NCI-H1092 (cell line): Measurements from ENCODE around the gene OR13D1.
"Not testable (repeated sequence)": the region's sequence is repeated elsewhere in the genome, so short reads cannot be mapped to it uniquely, and the experiment has no call there.

ENCODE experiments used
- DNase-seq: peaks from one replicate; lab custom pipeline; 2025; lab: John Stamatoyannopoulos, UW

OR13D1 gene, protein sequence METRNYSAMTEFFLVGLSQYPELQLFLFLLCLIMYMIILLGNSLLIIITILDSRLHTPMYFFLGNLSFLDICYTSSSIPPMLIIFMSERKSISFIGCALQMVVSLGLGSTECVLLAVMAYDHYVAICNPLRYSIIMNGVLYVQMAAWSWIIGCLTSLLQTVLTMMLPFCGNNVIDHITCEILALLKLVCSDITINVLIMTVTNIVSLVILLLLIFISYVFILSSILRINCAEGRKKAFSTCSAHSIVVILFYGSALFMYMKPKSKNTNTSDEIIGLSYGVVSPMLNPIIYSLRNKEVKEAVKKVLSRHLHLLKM

DNA sequence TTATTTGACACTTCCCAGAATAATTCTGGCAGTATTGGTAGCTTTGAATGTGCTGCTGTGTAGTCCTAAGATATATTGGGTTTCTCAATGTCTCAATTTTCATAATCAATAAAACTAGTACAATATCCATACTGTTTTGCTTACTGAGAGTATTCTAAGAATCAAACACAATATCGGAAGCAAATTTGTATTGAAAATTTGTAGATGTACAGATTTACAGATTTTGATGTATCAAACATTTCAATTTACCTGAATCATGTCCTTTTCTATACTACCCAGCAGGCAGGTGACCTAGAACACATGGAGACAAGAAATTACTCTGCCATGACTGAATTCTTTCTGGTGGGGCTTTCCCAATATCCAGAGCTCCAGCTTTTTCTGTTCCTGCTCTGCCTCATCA lies at the start of gene OR13D1:
Gene OR13D1 (plus strand): TSS at position 301 of the 400 bp plus-strand sequence. CDS start 0 bp downstream, at position 301.
- no peak for DNase-seq

DNA sequence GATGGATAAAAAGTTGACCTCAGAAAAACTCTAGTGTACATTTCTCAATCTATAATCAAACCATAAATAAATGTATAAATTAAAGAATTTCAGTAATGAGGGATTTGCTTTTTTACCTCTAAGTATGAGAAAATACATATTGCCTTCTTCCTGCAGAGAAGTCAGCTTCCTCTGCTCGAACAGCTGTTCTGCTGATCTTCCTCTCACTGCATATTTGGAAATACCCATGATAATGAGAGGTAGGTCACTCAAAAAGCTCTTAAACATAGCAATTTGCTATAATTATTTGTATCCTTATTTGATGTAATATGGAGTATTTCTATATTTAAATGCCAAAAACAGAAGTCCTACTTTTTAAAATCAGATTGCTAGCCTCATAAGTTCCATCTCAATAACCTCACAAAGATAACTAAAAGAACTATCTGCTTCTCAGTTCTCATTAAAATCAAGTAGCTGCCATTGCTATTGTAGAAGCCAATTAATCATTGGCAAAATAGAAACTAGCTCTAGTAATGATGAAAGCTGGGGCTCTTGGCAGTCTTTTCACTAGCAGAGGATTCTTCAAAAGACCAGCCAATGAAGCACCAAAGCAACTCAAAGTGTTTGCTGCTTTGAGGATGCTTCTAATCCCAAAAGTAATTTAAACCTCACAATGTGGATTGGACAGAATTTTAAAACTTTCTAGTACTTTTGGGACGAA lies 35.7 kb upstream of the OR13D1 start:
- DNase-seq = no peak

DNA sequence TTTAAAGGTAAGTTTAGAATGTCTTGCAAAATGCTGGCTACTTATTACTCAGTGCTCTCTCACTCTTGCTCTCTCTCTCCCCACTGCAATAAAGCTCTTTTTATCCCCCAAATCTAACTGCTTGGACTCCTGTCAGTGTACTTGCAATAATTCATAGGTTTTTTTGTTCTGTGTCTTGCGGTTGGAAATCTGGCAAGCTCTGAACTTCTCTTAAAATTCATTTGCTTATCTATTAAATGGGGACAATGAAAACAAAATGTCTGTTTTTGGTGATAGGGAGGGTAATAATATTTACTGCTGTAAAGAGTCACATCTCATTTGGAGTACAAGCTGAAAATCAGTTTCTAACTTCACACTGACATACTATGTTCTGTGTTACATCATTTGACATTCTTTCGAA lies 18.7 kb upstream of the OR13D1 start:
- DNase-seq = no peak

DNA sequence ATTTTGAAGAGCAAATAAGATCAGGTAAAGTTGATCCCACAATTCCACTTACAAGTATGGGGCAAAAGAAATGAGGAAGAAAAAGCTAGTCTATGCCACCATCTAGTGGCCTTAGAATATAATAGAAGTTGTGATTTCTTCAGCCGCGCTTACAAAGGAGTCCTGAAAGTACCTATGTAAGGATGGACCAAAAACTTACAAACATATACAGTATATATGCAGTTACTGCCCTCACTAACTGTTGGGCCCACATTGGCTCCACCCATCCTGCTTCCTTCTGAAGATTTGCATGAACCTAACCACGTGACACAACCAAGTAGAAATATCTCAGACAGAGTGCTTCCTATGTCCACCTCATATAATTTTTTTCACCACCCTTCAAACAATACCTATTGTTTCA lies 11.7 kb upstream of the OR13D1 start:
- DNase-seq = peak; percentile 47

DNA sequence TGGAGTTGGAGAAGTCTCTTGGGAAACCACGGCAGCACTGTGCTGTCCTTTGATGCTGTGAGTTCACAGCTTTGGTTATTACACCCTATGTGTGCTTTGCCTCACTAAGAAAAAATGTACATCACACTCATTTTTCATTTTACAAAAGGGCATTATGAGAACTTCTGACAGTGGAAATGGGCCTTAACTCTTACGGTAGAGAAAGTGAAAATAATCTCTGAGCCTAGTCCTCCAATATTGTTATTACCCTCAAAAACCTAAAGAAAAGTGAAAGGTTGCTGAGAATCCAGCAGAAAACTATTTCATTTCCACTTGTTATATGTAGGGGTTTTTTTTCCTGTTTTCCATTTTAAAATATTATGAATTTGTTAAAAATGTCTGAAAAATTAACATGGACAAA lies 8.2 kb upstream of the OR13D1 start:
- DNase-seq = no peak

DNA sequence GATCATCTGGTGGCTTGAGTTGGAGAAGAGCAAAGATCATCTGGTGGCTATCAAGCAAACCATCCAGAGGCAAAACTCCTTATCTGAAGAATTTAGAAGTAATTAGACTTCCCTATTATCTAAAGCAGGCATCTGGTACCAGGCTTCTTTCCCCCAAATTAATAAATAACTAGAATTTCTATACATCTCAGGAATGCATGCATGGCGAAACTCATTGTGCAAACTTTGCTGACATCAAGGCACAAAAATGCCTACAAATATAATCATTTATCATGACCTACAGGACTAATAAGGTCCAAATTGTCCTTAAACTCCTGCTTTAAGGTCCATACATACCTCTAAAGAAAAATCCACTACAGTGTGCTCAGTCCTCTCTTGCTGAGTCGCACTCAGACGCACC lies 6.0 kb downstream of the OR13D1 start:
- DNase-seq = no peak

DNA sequence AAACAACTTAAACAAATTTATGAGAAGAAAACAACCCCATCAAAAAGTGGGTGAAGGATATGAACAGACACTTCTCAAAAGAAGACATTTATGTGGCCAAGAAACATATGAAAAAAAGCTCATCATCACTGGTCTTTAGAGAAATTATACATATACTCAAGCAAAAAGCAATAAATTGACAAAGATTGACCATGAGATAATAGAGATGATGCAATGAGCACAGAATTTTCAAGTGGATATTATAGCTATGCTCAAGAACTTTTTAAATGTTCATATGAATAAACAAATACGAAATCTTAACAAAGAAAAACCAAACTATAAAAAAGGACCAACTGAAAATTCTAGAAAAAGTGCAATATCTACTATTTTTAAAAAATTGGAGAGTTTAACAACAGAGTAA lies 14.4 kb downstream of the OR13D1 start:
- not testable (repeated sequence) for DNase-seq

DNA sequence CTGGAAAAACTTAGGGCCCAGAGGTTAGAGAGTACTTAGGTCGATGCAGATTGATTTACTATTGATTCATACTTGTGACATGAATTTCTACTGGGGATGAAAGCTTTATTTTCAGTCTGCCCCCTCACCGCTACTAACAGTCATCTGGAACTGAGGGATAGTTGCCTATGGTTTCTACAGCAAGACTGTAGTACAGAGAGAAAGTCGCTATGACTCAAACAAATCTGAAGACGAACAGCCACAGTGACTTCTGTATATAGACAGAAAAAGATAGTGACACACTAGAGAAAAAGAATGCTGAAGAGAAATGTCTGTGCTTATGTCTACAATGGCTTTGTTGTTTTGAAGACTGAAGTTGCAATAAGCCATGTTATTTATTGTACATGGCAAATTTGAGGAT lies 17.3 kb downstream of the OR13D1 start:
- DNase-seq = no peak

DNA sequence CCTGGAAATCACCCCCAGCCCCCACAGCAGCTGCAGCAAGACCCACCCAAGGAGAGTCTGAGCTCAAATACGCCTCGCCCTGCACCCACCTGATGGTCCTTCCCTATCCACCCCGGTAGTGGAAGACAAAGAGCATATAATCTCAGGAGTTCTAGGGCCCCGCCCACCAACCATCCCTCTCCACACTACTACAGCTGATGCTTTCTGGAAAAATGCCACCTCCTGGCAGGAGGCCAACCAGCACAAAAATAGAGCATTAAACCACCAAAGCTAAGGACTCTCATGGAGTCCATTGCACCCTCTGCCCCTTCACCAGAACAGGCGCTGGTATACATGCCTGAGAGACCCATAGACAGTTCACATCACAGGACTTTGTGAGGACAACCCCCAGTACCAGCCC lies 30.7 kb downstream of the OR13D1 start:
- DNase-seq = peak; percentile 28

DNA sequence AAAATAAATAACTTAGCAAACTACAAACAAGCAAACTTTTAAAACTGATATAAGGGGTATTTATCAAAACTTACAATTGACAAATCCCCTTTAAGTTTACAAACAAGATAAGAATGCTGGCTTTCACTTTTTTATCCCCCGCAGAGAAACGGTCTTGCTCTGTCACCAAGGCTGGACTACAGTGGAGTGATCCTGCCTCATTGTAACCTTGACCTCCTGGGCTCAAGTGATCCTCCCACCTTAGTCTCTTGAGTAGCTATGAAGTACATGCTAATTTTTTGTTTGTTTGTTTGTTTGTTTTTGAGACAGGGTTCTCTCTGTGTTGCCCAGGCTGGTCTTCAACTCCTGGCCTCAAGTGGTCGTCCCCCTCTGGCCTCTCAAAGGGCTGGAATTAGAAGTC lies 44.1 kb downstream of the OR13D1 start:
- DNase-seq = no peak

DNA sequence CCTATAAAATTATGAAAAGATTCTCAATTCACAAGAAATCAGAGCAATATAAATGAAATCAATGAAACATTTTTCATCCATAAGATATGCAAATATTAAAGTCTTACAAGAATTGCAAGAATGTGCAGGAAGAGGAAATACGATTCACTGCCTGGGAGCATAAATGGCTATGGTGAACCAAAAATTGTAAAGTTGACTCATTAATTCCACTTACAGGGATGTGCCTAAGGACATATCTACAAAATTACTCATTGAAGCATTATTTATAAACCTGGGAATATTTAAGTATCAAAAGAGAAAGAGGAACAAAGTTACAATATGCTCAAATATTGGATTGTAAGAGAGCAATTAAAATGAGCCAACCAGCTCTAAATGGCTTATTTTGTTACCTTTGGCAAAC lies 46.3 kb downstream of the OR13D1 start:
- no peak for DNase-seq

DNA sequence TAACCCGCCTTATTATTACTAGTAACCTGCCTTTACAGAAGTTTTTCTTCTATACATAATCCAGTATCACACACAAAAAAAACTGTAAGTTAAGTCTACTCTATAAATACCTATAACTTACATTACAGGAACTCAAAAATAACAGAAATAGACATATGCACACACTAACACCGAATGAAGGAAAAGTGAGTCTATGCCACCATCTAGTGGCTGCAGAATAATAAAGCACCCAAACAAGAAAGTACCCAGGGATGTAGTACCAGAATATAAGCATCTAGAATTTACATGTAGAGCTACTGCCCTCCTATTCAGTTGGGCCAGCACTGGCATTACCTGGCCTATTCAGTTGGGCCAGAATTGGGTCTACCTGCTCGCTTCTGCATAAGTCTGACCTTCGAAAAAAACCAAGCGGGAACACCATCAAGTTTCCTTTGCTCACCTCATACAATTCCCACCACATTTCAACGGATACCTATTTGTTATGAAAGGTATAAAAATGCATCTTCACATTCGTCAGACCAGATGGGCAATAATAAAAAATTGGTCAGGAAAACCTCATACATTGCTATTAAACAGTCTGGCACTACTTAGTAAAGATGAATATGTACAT lies 49.2 kb downstream of the OR13D1 start:
- DNase-seq = peak; percentile 22
